PFSK-1 (cell line): ENCODE data around the gene PCSK5.

Experiments
- FOXP2 ChIP-seq: optimal IDR thresholded peaks from 2 replicates; pipeline ENCODE3; 2011; ENCODE audit warnings: borderline replicate concordance, control low read depth, inconsistent platforms; ENCODE audit not compliant: insufficient read depth; ENCODE audit errors: extremely low read length, extremely low read depth
- POLR2AphosphoS5 ChIP-seq: IDR thresholded peaks from 2 replicates; pipeline ENCODE4 v1.6.1; 2012; ENCODE audit warnings: low read depth, mild to moderate bottlenecking, control low read depth, low read length, moderate library complexity
- SIN3A ChIP-seq: IDR thresholded peaks from 2 replicates; pipeline ENCODE4 v1.6.1; 2012; ENCODE audit warnings: mild to moderate bottlenecking, low read length, moderate library complexity, borderline replicate concordance; ENCODE audit not compliant: insufficient read depth
- TAF1 ChIP-seq: IDR thresholded peaks from 2 replicates; pipeline ENCODE4 v1.6.1; 2012; ENCODE audit warnings: low read length, control low read depth, borderline replicate concordance; ENCODE audit not compliant: insufficient read depth
- TF ChIP-seq, protein P1 (sequence below), 2 experiments: IDR thresholded peaks; 2 replicates each; pipeline versions ENCODE4 v1.6.1 to v1.8.0; 2011 to 2012; ENCODE audit warnings: low read depth in 2 of 2, low read length in 2 of 2, control low read depth in 1 of 2, inconsistent platforms in 1 of 2, mild to moderate bottlenecking in 1 of 2, moderate library complexity in 1 of 2; ENCODE audit not compliant: insufficient read depth in 1 of 2

The PCSK5 gene

GRCh38 chr9:75904364-75904763, 13.9 kb downstream of the PCSK5 start:
- TF ChIP-seq, protein P1, sequence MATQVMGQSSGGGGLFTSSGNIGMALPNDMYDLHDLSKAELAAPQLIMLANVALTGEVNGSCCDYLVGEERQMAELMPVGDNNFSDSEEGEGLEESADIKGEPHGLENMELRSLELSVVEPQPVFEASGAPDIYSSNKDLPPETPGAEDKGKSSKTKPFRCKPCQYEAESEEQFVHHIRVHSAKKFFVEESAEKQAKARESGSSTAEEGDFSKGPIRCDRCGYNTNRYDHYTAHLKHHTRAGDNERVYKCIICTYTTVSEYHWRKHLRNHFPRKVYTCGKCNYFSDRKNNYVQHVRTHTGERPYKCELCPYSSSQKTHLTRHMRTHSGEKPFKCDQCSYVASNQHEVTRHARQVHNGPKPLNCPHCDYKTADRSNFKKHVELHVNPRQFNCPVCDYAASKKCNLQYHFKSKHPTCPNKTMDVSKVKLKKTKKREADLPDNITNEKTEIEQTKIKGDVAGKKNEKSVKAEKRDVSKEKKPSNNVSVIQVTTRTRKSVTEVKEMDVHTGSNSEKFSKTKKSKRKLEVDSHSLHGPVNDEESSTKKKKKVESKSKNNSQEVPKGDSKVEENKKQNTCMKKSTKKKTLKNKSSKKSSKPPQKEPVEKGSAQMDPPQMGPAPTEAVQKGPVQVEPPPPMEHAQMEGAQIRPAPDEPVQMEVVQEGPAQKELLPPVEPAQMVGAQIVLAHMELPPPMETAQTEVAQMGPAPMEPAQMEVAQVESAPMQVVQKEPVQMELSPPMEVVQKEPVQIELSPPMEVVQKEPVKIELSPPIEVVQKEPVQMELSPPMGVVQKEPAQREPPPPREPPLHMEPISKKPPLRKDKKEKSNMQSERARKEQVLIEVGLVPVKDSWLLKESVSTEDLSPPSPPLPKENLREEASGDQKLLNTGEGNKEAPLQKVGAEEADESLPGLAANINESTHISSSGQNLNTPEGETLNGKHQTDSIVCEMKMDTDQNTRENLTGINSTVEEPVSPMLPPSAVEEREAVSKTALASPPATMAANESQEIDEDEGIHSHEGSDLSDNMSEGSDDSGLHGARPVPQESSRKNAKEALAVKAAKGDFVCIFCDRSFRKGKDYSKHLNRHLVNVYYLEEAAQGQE (IDR thresholded peaks at IDR 0.05; ENCODE audit: insufficient read depth in 1 of 2, low read depth in 2 of 2, low read length in 2 of 2): no peak
- TF ChIP-seq POLR2AphosphoS5: no peak
- TF ChIP-seq FOXP2: no peak
- no peak for TF ChIP-seq SIN3A
- no peak for TF ChIP-seq TAF1

- TF ChIP-seq SIN3A (no peak), POLR2AphosphoS5 (no peak), FOXP2 (no peak), TAF1 (no peak)
- TF ChIP-seq, protein P1 (IDR thresholded peaks at IDR 0.05; ENCODE audit: insufficient read depth in 1 of 2, low read depth in 2 of 2, low read length in 2 of 2): no peak
Measured at GRCh38 chr9:75906531-75906930, 16.1 kb downstream of the PCSK5 start.

DNA sequence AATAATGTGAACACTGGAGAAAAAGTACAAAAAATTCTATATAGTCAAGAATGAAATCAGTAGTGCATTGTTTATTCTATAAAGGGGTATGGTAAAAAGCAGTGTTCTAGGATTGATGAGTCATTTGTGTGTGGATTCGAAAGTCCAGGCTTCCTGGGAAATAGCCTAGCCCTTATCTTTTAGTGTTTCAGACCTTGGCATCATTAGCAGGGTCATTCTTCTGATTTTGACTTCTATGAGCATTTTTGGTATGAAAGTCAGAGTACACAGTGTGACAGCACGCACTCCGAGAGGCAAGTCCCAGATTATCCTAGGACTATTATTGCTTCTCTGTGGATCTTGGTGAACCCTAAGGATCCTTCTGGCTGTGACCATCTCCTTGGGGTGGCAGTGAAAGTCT, 16.9 kb downstream of the PCSK5 start:
- no peak for TF ChIP-seq POLR2AphosphoS5
- TF ChIP-seq, protein P1 (IDR thresholded peaks at IDR 0.05; ENCODE audit: insufficient read depth in 1 of 2, low read depth in 2 of 2, low read length in 2 of 2): no peak

- no peak for TF ChIP-seq TAF1
- TF ChIP-seq SIN3A: no peak
- TF ChIP-seq POLR2AphosphoS5: no peak
- TF ChIP-seq, protein P1 (IDR thresholded peaks at IDR 0.05; ENCODE audit: insufficient read depth in 1 of 2, low read depth in 2 of 2, low read length in 2 of 2): no peak
- TF ChIP-seq FOXP2: no peak
Measured at GRCh38 chr9:75907923-75908322, 17.4 kb downstream of the PCSK5 start.

DNA sequence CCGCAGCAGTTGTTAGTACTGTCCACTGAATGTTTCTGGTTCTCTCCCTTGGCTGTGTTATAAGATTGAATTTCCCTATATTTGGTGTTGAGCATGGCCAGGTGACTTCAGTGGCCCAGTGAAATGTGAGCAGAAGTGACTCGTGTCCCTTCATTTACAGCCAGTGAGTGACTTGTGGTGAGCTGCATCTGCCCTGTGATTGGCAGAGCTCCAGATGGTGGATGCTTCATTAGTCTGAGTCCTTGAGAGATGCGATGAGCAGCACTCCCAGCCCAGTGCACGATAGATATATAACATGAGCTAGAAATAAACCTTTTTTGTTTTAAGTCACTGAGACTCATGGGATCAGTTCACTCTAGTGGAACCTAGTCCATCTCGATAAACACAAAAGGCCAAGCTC, 19.3 kb downstream of the PCSK5 start:
- no peak for TF ChIP-seq FOXP2
- TF ChIP-seq SIN3A: no peak
- no peak for TF ChIP-seq TAF1
- TF ChIP-seq, protein P1 (IDR thresholded peaks at IDR 0.05; ENCODE audit: insufficient read depth in 1 of 2, low read depth in 2 of 2, low read length in 2 of 2): no peak
- TF ChIP-seq POLR2AphosphoS5: no peak
